ENCODE measurements around the gene DYNC1H1.

DNA sequence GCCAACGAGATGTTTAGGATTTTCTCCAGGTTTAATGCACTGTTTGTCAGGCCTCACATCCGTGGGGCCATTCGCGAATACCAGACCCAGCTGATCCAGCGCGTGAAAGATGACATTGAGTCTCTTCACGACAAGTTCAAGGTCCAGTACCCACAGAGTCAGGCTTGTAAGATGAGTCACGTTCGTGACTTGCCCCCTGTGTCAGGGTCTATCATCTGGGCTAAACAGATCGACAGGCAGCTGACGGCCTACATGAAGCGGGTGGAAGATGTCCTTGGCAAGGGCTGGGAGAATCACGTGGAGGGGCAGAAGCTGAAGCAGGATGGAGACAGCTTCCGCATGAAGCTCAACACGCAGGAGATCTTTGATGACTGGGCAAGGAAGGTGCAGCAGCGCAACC, 21.6 kb downstream of the DYNC1H1 start:
- TF ChIP-seq, protein P1, sequence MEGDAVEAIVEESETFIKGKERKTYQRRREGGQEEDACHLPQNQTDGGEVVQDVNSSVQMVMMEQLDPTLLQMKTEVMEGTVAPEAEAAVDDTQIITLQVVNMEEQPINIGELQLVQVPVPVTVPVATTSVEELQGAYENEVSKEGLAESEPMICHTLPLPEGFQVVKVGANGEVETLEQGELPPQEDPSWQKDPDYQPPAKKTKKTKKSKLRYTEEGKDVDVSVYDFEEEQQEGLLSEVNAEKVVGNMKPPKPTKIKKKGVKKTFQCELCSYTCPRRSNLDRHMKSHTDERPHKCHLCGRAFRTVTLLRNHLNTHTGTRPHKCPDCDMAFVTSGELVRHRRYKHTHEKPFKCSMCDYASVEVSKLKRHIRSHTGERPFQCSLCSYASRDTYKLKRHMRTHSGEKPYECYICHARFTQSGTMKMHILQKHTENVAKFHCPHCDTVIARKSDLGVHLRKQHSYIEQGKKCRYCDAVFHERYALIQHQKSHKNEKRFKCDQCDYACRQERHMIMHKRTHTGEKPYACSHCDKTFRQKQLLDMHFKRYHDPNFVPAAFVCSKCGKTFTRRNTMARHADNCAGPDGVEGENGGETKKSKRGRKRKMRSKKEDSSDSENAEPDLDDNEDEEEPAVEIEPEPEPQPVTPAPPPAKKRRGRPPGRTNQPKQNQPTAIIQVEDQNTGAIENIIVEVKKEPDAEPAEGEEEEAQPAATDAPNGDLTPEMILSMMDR (IDR thresholded peaks at IDR 0.05; ENCODE audit: poor library complexity): no peak
- TF ChIP-seq EZH2phosphoT487 (IDR thresholded peaks at IDR 0.05; ENCODE audit: low read depth, severe bottlenecking, unreplicated experiment) (no peak), EZH2 (IDR thresholded peaks at IDR 0.05; ENCODE audit: borderline replicate concordance) (no peak)

Data from hepatocyte (in vitro differentiated cells).